ENCODE data around the gene TMPRSS7. TPM values are rescaled to one million over a fixed set of nuclear protein-coding genes. Genes with fewer than 3 reads are reported as not detected.

Gene TMPRSS7
- total and polyA plus RNA-seq, 3 donors from 2014 or later, result 2.0 to 5.8 (median 2.8) TPM

GRCh38 chr3:112115806-112116383 lies 81.4 kb downstream of the TMPRSS7 start:
- TF ChIP-seq CTCF (IDR thresholded peaks at IDR 0.05), result no peak
- TF ChIP-seq POLR2A (IDR thresholded peaks at IDR 0.05), result no peak
- no peaks in the 10 kb centered on the region for H3K9me3 ChIP-seq
- H3K4me1 ChIP-seq, result peaks cover 11% of the 10 kb centered on the region
- DNase-seq, result no peak
- H3K27ac ChIP-seq, result no peak overlapping the region
- no peaks in the 10 kb centered on the region for H3K27me3 ChIP-seq
- no peak overlapping the region for H3K4me3 ChIP-seq
- 84 to 92% methylated on average over 6 of the region's 6 CpGs for WGBS, 2 donors
- no peaks in the 10 kb centered on the region for H3K36me3 ChIP-seq (ENCODE audit: low read depth, missing control alignments)
- intact Hi-C loops (cut with DNase I; ENCODE audit: low total_unique reads), result no loop called here

GRCh38 chr3:112116748-112117186 lies 82.2 kb downstream of the TMPRSS7 start:
- Histone ChIP-seq H3K9me3 (no peaks in the 10 kb centered on the region), H3K27me3 (no peaks in the 10 kb centered on the region), H3K4me3 (no peak overlapping the region), H3K36me3 (ENCODE audit: low read depth, missing control alignments) (no peaks in the 10 kb centered on the region), H3K27ac (no peak overlapping the region), H3K4me1 (peaks cover 11% of the 10 kb centered on the region)
- 62 to 67% methylated on average over 13 of the region's 13 CpGs for WGBS, 2 donors
- intact Hi-C loops (cut with DNase I; ENCODE audit: low total_unique reads), result no loop called here
- TF ChIP-seq CTCF (IDR thresholded peaks at IDR 0.05), result no peak
- TF ChIP-seq POLR2A (IDR thresholded peaks at IDR 0.05), result no peak
- DNase-seq, result no peak

GRCh38 chr3:112117415-112117814 lies 82.9 kb downstream of the TMPRSS7 start:
- Histone ChIP-seq H3K36me3 (ENCODE audit: low read depth, missing control alignments) (no peaks in the 10 kb centered on the region), H3K27me3 (no peaks in the 10 kb centered on the region), H3K27ac (no peak overlapping the region), H3K4me1 (peaks cover 11% of the 10 kb centered on the region), H3K4me3 (no peak overlapping the region), H3K9me3 (no peaks in the 10 kb centered on the region)
- intact Hi-C loops (cut with DNase I; ENCODE audit: low total_unique reads), result no loop called here
- DNase-seq, result no peak
- 88 to 91% methylated on average over 1 of the region's 1 CpG for WGBS, 2 donors
- TF ChIP-seq CTCF (IDR thresholded peaks at IDR 0.05) (no peak), POLR2A (IDR thresholded peaks at IDR 0.05) (no peak)

GRCh38 chr3:112117841-112118571 lies 83.5 kb downstream of the TMPRSS7 start:
- H3K27me3 ChIP-seq, result no peaks in the 10 kb centered on the region
- no peak overlapping the region for H3K4me3 ChIP-seq
- TF ChIP-seq CTCF (IDR thresholded peaks at IDR 0.05), result no peak
- no peak for TF ChIP-seq POLR2A (IDR thresholded peaks at IDR 0.05)
- H3K27ac ChIP-seq, result no peak overlapping the region
- no peaks in the 10 kb centered on the region for H3K9me3 ChIP-seq
- intact Hi-C loops (cut with DNase I; ENCODE audit: low total_unique reads), result no loop called here
- no peaks in the 10 kb centered on the region for H3K36me3 ChIP-seq (ENCODE audit: low read depth, missing control alignments)
- H3K4me1 ChIP-seq, result peaks cover 11% of the 10 kb centered on the region
- 77 to 85% methylated on average over 4 of the region's 4 CpGs for WGBS, 2 donors
- DNase-seq, result peak; percentile 23
